NCI-H2029 (cell line): ENCODE data around the gene CRELD1.

Source experiments
- DNase-seq: peaks from one replicate; lab custom pipeline; 2025; lab: John Stamatoyannopoulos, UW

CRELD1 gene

DNA sequence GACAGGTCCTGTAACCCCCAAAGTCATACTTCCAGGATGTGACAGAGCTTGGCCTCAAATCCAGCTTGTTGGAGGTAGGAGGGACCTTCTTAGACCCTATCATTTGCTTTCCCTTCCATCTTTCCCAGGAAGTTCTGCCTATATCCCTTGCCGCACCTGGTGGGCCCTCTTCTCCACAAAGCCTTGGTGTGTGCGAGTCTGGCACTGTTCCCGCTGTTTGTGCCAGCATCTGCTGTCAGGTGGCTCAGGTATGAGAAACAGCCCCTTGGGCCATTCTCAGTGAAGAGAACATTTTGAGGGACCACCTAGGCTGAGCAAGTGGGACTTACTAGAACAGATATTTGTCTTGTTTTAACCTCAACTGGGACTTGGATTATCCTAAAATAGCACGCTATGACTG lies 29.7 kb upstream of the CRELD1 start:
- peak; percentile 45 for DNase-seq

DNA sequence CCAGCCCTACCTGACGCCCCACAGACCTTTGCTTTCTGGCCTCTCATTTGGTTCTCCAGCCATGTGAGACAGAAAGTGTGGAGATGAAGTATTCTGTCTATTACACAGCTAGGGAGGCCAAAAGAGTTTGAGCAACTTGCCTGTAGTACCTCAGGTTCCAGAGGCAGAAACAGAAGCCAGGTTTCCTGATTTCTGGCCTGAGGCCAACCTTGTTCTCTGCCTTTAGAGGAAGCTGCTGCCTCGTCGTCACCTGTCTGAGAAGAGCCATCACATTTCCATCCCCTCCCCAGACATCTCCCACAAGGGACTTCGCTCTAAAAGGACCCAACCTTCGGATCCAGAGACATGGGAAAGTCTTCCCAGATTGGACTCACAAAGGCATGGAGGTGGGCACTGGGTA lies 27.2 kb upstream of the CRELD1 start:
- no peak for DNase-seq

DNA sequence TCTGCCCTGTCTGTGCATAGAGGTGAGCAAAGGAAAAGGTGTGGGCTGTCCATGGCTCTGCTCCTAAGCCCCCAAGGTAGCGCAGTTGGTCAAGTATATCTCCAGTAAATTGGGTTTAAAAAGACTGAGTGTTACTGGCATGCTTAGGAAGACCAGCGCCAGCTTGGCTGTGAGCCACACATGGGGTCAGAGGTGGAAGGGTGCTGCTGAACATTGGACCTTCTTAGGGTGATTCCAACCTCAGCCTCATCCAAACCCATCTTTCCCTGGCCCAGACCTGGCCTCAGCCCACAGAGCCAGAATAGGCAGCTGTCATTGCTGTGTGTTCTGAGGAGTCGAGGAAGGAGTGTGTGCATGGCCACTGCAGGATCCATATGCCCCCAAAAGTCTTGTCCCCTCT lies 25.3 kb upstream of the CRELD1 start:
- DNase-seq, result no peak

GRCh38 chr3:9909221-9910013 lies 24.2 kb upstream of the CRELD1 start:
- DNase-seq, result no peak

DNA sequence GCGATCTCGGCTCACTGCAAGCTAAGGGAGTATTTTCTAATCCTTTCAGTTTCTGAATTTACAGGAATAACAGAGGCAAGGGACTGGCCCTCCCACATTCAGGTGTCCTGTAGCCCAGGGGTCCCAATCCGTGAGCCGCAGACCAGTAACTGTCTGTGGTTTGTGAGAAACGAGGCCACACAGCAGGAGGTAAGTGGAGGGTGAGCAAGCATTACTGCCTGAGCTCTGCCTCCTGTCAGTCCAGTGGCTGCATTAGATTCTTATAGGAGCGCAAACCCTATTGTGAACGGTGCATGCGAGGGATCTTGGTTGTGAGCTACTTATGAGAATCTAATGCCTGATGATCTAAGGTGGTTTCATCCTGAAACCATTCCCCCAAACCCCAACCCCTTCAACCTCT lies 21.8 kb upstream of the CRELD1 start:
- DNase-seq, result no peak

DNA sequence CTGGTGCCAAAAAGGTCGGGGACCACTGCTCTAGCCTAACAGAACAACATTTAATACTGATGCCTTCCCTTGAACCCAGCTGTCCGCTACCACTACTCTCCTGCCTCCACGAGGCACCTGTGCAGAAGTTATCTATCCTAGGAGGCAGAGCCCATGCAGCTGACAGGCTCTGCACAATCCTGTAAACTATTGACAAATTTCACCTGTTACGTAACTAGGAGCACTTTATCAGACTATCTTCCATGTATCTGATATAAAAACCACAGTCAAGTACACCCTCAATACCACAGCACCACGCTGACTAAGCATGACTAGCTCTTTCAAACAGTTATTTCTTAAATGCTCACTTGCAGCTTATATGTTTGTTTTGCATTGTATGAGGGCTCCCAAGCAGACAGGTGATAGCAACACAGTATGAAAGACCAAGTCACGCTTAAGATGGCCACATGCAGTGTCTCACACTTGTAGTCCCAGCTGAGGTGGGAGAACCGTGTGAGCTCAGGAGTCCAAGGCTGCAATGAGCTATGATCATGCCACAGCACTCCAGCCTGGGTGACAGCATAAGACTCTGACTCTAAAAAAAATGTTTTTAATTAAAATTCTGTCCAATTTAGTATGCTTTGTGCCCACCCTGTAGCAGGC lies 21.2 kb upstream of the CRELD1 start:
- no peak for DNase-seq

- peak; percentile 60 for DNase-seq
These were observed 20.0 kb upstream of the CRELD1 start for GRCh38 chr3:9913601-9914000.

DNA sequence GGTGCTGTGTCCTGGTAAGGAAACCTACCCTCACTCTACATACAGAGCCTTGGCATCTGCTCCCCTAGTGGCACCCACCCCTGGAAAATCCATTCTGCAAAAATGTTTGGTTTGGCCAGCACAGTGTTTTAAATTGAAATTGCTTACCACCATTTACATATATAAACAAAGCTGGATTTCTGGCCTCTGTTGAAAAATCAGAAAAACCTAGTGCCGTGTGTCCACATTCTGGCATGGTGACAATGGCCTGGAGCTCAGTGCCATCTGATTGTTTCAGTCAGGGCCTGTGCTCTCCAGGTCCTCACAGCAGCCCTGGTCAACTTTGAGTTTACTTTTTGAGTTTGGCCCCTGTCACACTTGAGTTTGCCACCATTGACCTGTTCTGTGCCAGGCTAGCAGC lies 19.6 kb upstream of the CRELD1 start:
- no peak for DNase-seq

DNA sequence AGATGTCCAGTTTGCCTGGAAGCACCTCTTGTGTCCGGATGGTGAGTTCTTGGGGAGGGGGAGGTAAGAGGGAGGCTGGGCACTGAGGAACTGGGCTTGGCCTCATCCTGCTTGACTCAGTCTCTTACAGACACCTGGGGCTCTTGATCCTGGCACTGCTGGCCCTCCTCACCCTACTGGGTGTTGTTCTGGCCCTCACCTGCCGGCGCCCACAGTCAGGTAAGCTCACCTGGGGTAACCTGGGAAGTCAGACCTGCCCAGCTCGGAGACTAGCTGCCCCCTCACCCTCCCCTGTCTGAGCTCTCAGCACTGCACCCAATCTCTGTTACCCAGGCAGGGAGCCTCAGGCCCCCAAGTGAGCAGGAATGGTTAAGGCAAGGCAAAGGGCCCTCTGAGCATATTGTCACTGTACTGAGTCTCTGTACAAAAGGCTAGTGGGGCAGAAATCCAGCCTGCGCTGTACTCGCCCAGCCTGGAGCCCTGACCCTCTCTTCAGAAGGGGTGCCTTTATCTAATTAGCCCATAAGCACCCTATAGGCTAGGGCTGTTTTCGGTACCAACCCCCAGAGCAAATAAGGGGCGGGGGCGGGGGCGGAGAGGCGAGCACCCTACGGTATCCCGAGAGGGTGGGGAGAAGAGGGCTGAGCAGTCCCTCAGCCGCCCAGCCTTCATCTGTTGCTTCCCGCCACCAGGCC lies 18.9 kb upstream of the CRELD1 start:
- no peak for DNase-seq

GRCh38 chr3:9915254-9916141 lies 18.1 kb upstream of the CRELD1 start:
- DNase-seq, result peak; percentile 53

- DNase-seq, result no peak
These were observed 17.3 kb upstream of the CRELD1 start for GRCh38 chr3:9916346-9916733.

- DNase-seq, result peak; percentile 95
These were observed 16.6 kb upstream of the CRELD1 start, which contains the start of gene IL17RC for GRCh38 chr3:9916734-9917680. Gene IL17RC (plus strand): TSS chr3:9917098. CDS start chr3:9917316, 218 bp downstream.

- DNase-seq, result no peak
These were observed 15.8 kb upstream of the CRELD1 start for GRCh38 chr3:9917820-9918219.

DNA sequence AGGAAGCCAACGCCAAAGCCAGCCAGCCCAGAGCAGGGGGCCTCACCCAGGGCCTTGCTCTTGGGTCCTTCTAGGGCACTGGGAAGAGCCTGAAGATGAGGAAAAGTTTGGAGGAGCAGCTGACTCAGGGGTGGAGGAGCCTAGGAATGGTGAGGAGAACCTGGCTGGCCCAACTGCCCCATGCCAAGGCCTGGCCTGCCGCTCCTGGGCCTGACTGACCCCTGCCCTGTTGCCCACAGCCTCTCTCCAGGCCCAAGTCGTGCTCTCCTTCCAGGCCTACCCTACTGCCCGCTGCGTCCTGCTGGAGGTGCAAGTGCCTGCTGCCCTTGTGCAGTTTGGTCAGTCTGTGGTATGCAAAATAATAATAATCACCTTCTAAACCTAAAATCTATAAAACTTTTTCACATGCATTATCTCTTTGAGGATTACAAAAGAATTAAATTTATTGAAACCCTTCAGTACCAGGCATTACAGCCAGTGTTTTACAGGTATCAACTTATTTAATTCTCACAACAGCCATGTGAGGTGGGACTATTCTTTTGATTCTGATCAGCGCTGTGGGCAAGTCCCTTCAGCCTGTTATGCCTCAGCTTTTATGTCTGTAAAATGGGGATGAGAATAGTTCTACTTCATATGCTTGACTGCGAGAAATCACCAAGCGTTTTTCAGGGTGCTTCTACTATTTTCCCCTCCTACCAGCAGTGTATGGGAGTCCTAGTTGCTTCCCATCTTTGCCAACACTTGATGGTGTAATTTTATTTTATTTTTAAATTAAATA lies 15.2 kb upstream of the CRELD1 start:
- no peak for DNase-seq

DNA sequence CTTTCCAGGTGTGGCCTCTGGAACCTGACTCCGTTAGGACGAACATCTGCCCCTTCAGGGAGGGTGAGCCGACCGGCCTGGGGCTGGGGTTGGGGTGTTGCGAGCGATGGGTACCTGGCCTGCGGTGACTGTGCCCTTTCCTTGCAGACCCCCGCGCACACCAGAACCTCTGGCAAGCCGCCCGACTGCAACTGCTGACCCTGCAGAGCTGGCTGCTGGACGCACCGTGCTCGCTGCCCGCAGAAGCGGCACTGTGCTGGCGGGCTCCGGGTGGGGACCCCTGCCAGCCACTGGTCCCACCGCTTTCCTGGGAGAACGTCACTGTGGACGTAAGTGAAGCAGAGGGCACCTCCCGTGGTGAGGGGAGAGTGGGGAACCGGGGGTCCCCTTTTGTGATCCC lies 5.5 kb upstream of the CRELD1 start:
- no peak for DNase-seq

- DNase-seq, result no peak
These were observed 2.7 kb upstream of the CRELD1 start for GRCh38 chr3:9930804-9931418.

DNA sequence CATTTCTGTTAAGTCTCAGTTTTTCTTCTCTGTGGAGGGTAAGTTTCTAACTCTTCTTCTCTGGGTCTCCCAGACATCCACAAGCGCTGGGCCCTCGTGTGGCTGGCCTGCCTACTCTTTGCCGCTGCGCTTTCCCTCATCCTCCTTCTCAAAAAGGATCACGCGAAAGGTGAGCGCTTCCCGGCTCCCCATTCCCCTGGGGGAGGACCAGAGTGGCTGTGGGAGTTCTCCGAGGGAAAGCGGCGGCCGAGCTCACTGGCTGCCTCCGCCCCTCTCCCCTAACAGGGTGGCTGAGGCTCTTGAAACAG lies 1.1 kb upstream of the CRELD1 start:
- no peak for DNase-seq

DNA sequence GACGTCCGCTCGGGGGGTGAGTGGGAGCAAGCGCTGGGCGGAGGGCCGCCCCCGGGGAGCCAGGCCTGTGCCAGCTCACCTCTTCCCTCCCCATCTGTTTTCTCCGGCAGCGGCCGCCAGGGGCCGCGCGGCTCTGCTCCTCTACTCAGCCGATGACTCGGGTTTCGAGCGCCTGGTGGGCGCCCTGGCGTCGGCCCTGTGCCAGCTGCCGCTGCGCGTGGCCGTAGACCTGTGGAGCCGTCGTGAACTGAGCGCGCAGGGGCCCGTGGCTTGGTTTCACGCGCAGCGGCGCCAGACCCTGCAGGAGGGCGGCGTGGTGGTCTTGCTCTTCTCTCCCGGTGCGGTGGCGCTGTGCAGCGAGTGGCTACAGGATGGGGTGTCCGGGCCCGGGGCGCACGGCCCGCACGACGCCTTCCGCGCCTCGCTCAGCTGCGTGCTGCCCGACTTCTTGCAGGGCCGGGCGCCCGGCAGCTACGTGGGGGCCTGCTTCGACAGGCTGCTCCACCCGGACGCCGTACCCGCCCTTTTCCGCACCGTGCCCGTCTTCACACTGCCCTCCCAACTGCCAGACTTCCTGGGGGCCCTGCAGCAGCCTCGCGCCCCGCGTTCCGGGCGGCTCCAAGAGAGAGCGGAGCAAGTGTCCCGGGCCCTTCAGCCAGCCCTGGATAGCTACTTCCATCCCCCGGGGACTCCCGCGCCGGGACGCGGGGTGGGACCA lies 632 bp upstream of the CRELD1 start:
- peak; percentile 67 for DNase-seq

GRCh38 chr3:9934235-9934621 lies 594 bp downstream of the CRELD1 start:
- DNase-seq, result no peak
